Left ventricle myocardium superior (tissue), 1 donor: Measurements from ENCODE around the gene CHD3. TPM values are rescaled to one million over a fixed set of nuclear protein-coding genes. Genes with fewer than 3 reads are reported as not detected.

ENCODE experiments used
- ATAC-seq: fragments of 200-7000 bp; cut with Tn5 transposase; one replicate; pipeline ENCODE4 v1.9.1; 2020; ENCODE audit warnings: mild to moderate bottlenecking, moderate library complexity
- DNase-seq: peaks from one replicate; pipeline ENCODE4 v3.0.0-alpha.2; 2020
- intact Hi-C: fragments of 100-400 bp; cut with micrococcal nuclease; formaldehyde crosslinking; loops from one replicate; pipeline ENCODE4 v1.11.0; 2022
- total RNA-seq: library from RNA; stranded (reverse); fragmentation: NEBNext Ultra II Directional; extraction: Animal tissue kit (Norgen Biotek cat#: 25700); gene quantifications from one replicate; pipeline ENCODE4 v1.2.1, GENCODE V29; 2021
- donor health status: DM: no; HTN: yes; CAD: no; lungs with severe emphysema.

Gene CHD3
- total RNA-seq, 1 donor from 2014 or later: 13.1 TPM

- ATAC-seq: no peak
- no peak for DNase-seq
- intact Hi-C loops: no loop called here
Observed at GRCh38 chr17:7849130-7849750, 39.3 kb upstream of the CHD3 start.

- ATAC-seq: no peak
- no peak for DNase-seq
- intact Hi-C loops: no loop called here
Observed at GRCh38 chr17:7849751-7850504, 38.7 kb upstream of the CHD3 start.

GRCh38 chr17:7850701-7851437 is 37.7 kb upstream of the CHD3 start:
- ATAC-seq (no peak), DNase-seq (no peak)
- intact Hi-C loops: no loop called here

- DNase-seq (peak; percentile 93), ATAC-seq (peak; percentile 73)
- intact Hi-C loops: no loop called here
Observed at GRCh38 chr17:7851438-7852261, 36.9 kb upstream of the CHD3 start.

- no peak for ATAC-seq
- intact Hi-C loops: no loop called here
Observed at GRCh38 chr17:7852262-7852670, 36.3 kb upstream of the CHD3 start.

GRCh38 chr17:7852919-7853690 is 35.5 kb upstream of the CHD3 start:
- intact Hi-C loops: no loop called here
- DNase-seq (peak; percentile 55), ATAC-seq (no peak)

More at GRCh38 chr17:7852262-7852670, 36.3 kb upstream of the CHD3 start:
- DNase-seq: peak; percentile 46

- intact Hi-C loops: no loop called here
Observed at GRCh38 chr17:7853691-7854038, 34.9 kb upstream of the CHD3 start.

GRCh38 chr17:7854078-7854777 is 34.4 kb upstream of the CHD3 start:
- intact Hi-C loops: no loop called here
- DNase-seq (peak; percentile 43), ATAC-seq (no peak)

More at GRCh38 chr17:7853691-7854038, 34.9 kb upstream of the CHD3 start:
- DNase-seq (peak; percentile 34), ATAC-seq (no peak)

- peak; percentile 62 for DNase-seq
- no peak for ATAC-seq
- intact Hi-C loops: loop anchor here (5.0 kb wide), 1 partner anchor 33 kb away; no protein-coding TSS in a partner anchor
Observed at GRCh38 chr17:7854851-7855659, 33.5 kb upstream of the CHD3 start, which contains the start of gene TMEM88. Gene TMEM88, plus strand, starts transcription at chr17:7855066. Its CDS starts 9 bp downstream, at chr17:7855075.

GRCh38 chr17:7855660-7856010 is 33.0 kb upstream of the CHD3 start:
- intact Hi-C loops: loop anchor here (5.0 kb wide), 1 partner anchor 33 kb away; no protein-coding TSS in a partner anchor
- no peak for ATAC-seq
- DNase-seq: peak; percentile 54

GRCh38 chr17:7856011-7856810 is 32.4 kb upstream of the CHD3 start:
- intact Hi-C loops: loop anchor here (5.0 kb wide), 1 partner anchor 34 kb away; no protein-coding TSS in a partner anchor
- peak; percentile 75 for DNase-seq
- ATAC-seq: peak; percentile 2

- intact Hi-C loops: loop anchor here (5.0 kb wide), 1 partner anchor 35 kb away; no protein-coding TSS in a partner anchor
Observed at GRCh38 chr17:7856811-7857712, 31.5 kb upstream of the CHD3 start, which contains the start of gene NAA38. Gene NAA38, minus strand, starts transcription at chr17:7857559. Its CDS starts 96 bp downstream, at chr17:7857463.

GRCh38 chr17:7857713-7858521 is 30.7 kb upstream of the CHD3 start, which contains the start of gene CYB5D1:
Gene CYB5D1, plus strand, starts transcription at chr17:7858003. Its CDS starts 132 bp downstream, at chr17:7858135.
- peak; percentile 89 for DNase-seq
- intact Hi-C loops: loop anchor here (5.0 kb wide), 1 partner anchor 36 kb away; no protein-coding TSS in a partner anchor
- peak; percentile 70 for ATAC-seq

More at GRCh38 chr17:7856811-7857712, 31.5 kb upstream of the CHD3 start, which contains the start of gene NAA38:
- peak; percentile 87 for ATAC-seq
- peak; percentile 97 for DNase-seq

- intact Hi-C loops: loop anchor here (5.0 kb wide), 1 partner anchor 36 kb away; no protein-coding TSS in a partner anchor
- peak; percentile 4 for ATAC-seq
- peak; percentile 61 for DNase-seq
Observed at GRCh38 chr17:7858522-7858810, 30.1 kb upstream of the CHD3 start.
